H1 (cell line): Measurements from ENCODE around the gene INPP5A. TPM values are rescaled to one million over a fixed set of nuclear protein-coding genes. Genes with fewer than 3 reads are reported as not detected.

Source experiments
- CTCF ChIA-PET: fragments of 300-600 bp; sonication (Branson Sonifier 250); formaldehyde crosslinking; loops from one replicate; lab custom pipeline; 2021; ENCODE audit not compliant: partially characterized antibody; lab: Charles Lee
- POLR2A ChIA-PET: fragments of 300-600 bp; sonication (Branson Sonifier 250); formaldehyde crosslinking; loops from one replicate; lab custom pipeline; 2021; ENCODE audit warnings: inconsistent platforms; ENCODE audit not compliant: partially characterized antibody; lab: Charles Lee
- DNase-seq, 2 experiments: peaks; one replicate each; pipeline versions ENCODE4 v3.0.0 to v3.0.0-alpha.2; 2010 to 2022; ENCODE audit warnings: low spot score in 2 of 2, low read depth in 1 of 2, mixed read lengths in 1 of 2
- FAIRE-seq: peaks from 2 replicates; lab custom pipeline; 2011; peaks lifted over from hg19 to GRCh38; lab: Jason Lieb, UNC
- H2AFZ ChIP-seq: 2 replicates; pipeline ENCODE4 v1.8.1; 2012; ENCODE audit warnings: low read length, inconsistent platforms
- H2AK5ac ChIP-seq: 2 replicates; pipeline ENCODE4 v1.6.1; 2013; ENCODE audit warnings: low read depth, low read length
- H2BK120ac ChIP-seq: replicated peaks from 2 replicates; pipeline ENCODE3; 2013; ENCODE audit warnings: low read depth, low read length, inconsistent platforms
- H2BK12ac ChIP-seq: 2 replicates; pipeline ENCODE4 v1.6.1; 2013; ENCODE audit warnings: low read depth, low read length
- H2BK15ac ChIP-seq: 2 replicates; pipeline ENCODE4 v1.6.1; 2013; ENCODE audit warnings: low read length
- H2BK20ac ChIP-seq: 2 replicates; pipeline ENCODE4 v1.6.1; 2013; ENCODE audit warnings: low read length
- H2BK5ac ChIP-seq: 2 replicates; pipeline ENCODE4 v1.6.1; 2013; ENCODE audit warnings: low read depth, low read length
- H3K14ac ChIP-seq: 2 replicates; pipeline ENCODE4 v1.6.1; 2013; ENCODE audit warnings: inconsistent platforms; ENCODE audit not compliant: insufficient read length
- H3K18ac ChIP-seq: 2 replicates; pipeline ENCODE4 v1.6.1; 2013; ENCODE audit warnings: low read length; ENCODE audit errors: extremely low read depth
- H3K23ac ChIP-seq: 2 replicates; pipeline ENCODE4 v1.6.1; 2013; ENCODE audit warnings: inconsistent platforms; ENCODE audit not compliant: insufficient read length
- H3K23me2 ChIP-seq: 2 replicates; pipeline ENCODE4 v1.6.1; 2013; ENCODE audit warnings: low read depth, low read length
- H3K27ac ChIP-seq: 2 replicates; pipeline ENCODE4 v1.6.1; 2011; ENCODE audit warnings: low read depth, low read length, inconsistent platforms
- H3K27me3 ChIP-seq, 4 experiments: replicated peaks in 1 of 4; 1 replicate in 1 of 4; 2 replicates in 3 of 4; pipeline versions ENCODE4 v1.6.1 to v1.8.1; 2011 to 2013; ENCODE audit warnings: low read length in 3 of 4, mild to moderate bottlenecking in 3 of 4, inconsistent platforms in 2 of 4, mixed read lengths in 2 of 4, moderate library complexity in 1 of 4; ENCODE audit not compliant: control insufficient read depth in 3 of 4, insufficient read depth in 3 of 4; ENCODE audit errors: extremely low read depth in 1 of 4
- H3K36me3 ChIP-seq, 4 experiments: 2 replicates each; pipeline versions ENCODE4 v1.6.1 to v1.8.1; 2011 to 2013; ENCODE audit warnings: mild to moderate bottlenecking in 4 of 4, low read length in 3 of 4, moderate library complexity in 2 of 4, control low read depth in 1 of 4, inconsistent platforms in 1 of 4; ENCODE audit not compliant: insufficient read depth in 4 of 4, control insufficient read depth in 2 of 4
- H3K4ac ChIP-seq: replicated peaks from 2 replicates; pipeline ENCODE3; 2013; ENCODE audit warnings: low read length, low read depth, mixed read lengths, inconsistent platforms; ENCODE audit not compliant: insufficient read length
- H3K4me1 ChIP-seq, 4 experiments: replicated peaks in 1 of 4; 1 replicate in 1 of 4; 2 replicates in 3 of 4; pipeline versions ENCODE4 v1.6.1 to v1.8.1; 2011 to 2013; ENCODE audit warnings: low read length in 3 of 4, inconsistent platforms in 2 of 4, mixed read lengths in 1 of 4; ENCODE audit not compliant: insufficient read depth in 4 of 4, control insufficient read depth in 3 of 4
- H3K4me2 ChIP-seq, 2 experiments: 2 replicates each; pipeline versions ENCODE4 v1.6.1 to v1.8.1; 2011 to 2013; ENCODE audit warnings: low read depth in 2 of 2, low read length in 2 of 2, control low read depth in 1 of 2, inconsistent platforms in 1 of 2, mild to moderate bottlenecking in 1 of 2; ENCODE audit not compliant: insufficient read depth in 1 of 2
- H3K4me3 ChIP-seq, 4 experiments: fragments of 200-600, 300-600 bp in 1 of 4; sonication (generic), shearing (Covaris generic), sonication (Bioruptor Twin) in 1 of 4; 2 replicates each; pipeline versions ENCODE4 v1.5.1 to v1.8.1; 2011 to 2016; ENCODE audit warnings: low read length in 4 of 4, low read depth in 3 of 4, control low read depth in 2 of 4, inconsistent platforms in 2 of 4, mild to moderate bottlenecking in 2 of 4, mixed read lengths in 1 of 4, moderate library complexity in 1 of 4; ENCODE audit not compliant: insufficient read depth in 2 of 4; ENCODE audit errors: extremely low read depth in 1 of 4
- H3K56ac ChIP-seq: replicated peaks from 2 replicates; pipeline ENCODE3; 2013; ENCODE audit warnings: low read depth, mild to moderate bottlenecking, mixed read lengths, low read length, inconsistent platforms; ENCODE audit not compliant: insufficient read length
- H3K79me1 ChIP-seq: 2 replicates; pipeline ENCODE4 v1.6.1; 2013; ENCODE audit warnings: low read depth, low read length, control low read depth
- H3K79me2 ChIP-seq, 2 experiments: 2 replicates each; pipeline versions ENCODE4 v1.6.1 to v1.8.1; 2012 to 2013; ENCODE audit warnings: low read length in 2 of 2, mild to moderate bottlenecking in 2 of 2, inconsistent platforms in 1 of 2; ENCODE audit not compliant: insufficient read depth in 2 of 2, control insufficient read depth in 1 of 2
- H3K9ac ChIP-seq, 4 experiments: replicated peaks in 1 of 4; 1 replicate in 1 of 4; 2 replicates in 3 of 4; pipeline versions ENCODE4 v1.6.1 to v1.8.1; 2011 to 2013; ENCODE audit warnings: low read depth in 3 of 4, low read length in 3 of 4, control low read depth in 2 of 4, mild to moderate bottlenecking in 2 of 4, moderate library complexity in 2 of 4, inconsistent platforms in 1 of 4; ENCODE audit errors: extremely low read depth in 1 of 4
- H3K9me3 ChIP-seq, 2 experiments: 2 replicates each; pipeline versions ENCODE4 v1.6.1 to v1.8.1; 2012 to 2013; ENCODE audit warnings: mild to moderate bottlenecking in 2 of 2, moderate library complexity in 2 of 2, control low read depth in 1 of 2, inconsistent platforms in 1 of 2, low read depth in 1 of 2, low read length in 1 of 2, mixed read lengths in 1 of 2; ENCODE audit not compliant: insufficient read depth in 2 of 2
- H4K20me1 ChIP-seq, 2 experiments: replicated peaks in 1 of 2; 2 replicates each; pipeline versions ENCODE3 to v1.8.1; 2011 to 2013; ENCODE audit warnings: inconsistent platforms in 2 of 2, low read length in 2 of 2, mild to moderate bottlenecking in 1 of 2; ENCODE audit not compliant: insufficient read depth in 2 of 2, control insufficient read depth in 1 of 2
- H4K5ac ChIP-seq: 2 replicates; pipeline ENCODE4 v1.6.1; 2013; ENCODE audit warnings: low read length, low read depth, mixed read lengths, inconsistent platforms; ENCODE audit not compliant: insufficient read length
- H4K8ac ChIP-seq: 2 replicates; pipeline ENCODE4 v1.8.0; 2013; ENCODE audit warnings: mild to moderate bottlenecking, moderate library complexity, low read length, inconsistent platforms; ENCODE audit not compliant: insufficient read depth; ENCODE audit errors: extremely low read depth
- H4K91ac ChIP-seq: replicated peaks from 2 replicates; pipeline ENCODE3; 2013; ENCODE audit warnings: low read length, mixed read lengths, inconsistent platforms; ENCODE audit not compliant: insufficient read length
- E2F6 ChIP-seq: IDR thresholded peaks from 2 replicates; pipeline ENCODE4 v1.6.1; 2012; ENCODE audit warnings: inconsistent platforms
- EP300 ChIP-seq, 2 experiments: IDR thresholded peaks; 1 replicate in 1 of 2; 2 replicates in 1 of 2; pipeline ENCODE4 v1.6.1; 2011 to 2012; ENCODE audit warnings: low read depth in 2 of 2, low read length in 2 of 2, mild to moderate bottlenecking in 2 of 2, borderline replicate concordance in 1 of 2, inconsistent platforms in 1 of 2, moderate library complexity in 1 of 2
- GTF2F1 ChIP-seq: IDR thresholded peaks from 2 replicates; pipeline ENCODE4 v1.6.1; 2012; ENCODE audit warnings: low read depth, low read length, improper control_type of control experiment, borderline replicate concordance
- KDM4A ChIP-seq: IDR thresholded peaks from one replicate; pipeline ENCODE4 v1.7.1; 2012; ENCODE audit warnings: low read depth, mild to moderate bottlenecking, moderate library complexity, low read length, inconsistent platforms; ENCODE audit not compliant: severe bottlenecking
- KDM5A ChIP-seq: fragments of 200-600 bp; IDR thresholded peaks from 2 replicates; pipeline ENCODE4 v1.7.1; 2012; ENCODE audit warnings: mild to moderate bottlenecking, low read length, inconsistent platforms, mixed read lengths
- NANOG ChIP-seq: IDR thresholded peaks from 2 replicates; pipeline ENCODE4 v1.6.1; 2011; ENCODE audit warnings: low read length, low read depth, mild to moderate bottlenecking, inconsistent platforms; ENCODE audit not compliant: insufficient read depth, poor library complexity, severe bottlenecking
- POU5F1 ChIP-seq: IDR thresholded peaks from 2 replicates; pipeline ENCODE4 v1.6.1; 2011; ENCODE audit warnings: low read depth, mild to moderate bottlenecking, low read length, moderate library complexity
- RAD21 ChIP-seq, 2 experiments: IDR thresholded peaks in 1 of 2; conservative IDR thresholded peaks in 1 of 2; 2 replicates each; pipeline ENCODE4 v1.6.1; 2011; ENCODE audit warnings: low read depth in 2 of 2, low read length in 2 of 2, improper control_type of control experiment in 1 of 2, inconsistent platforms in 1 of 2, mild to moderate bottlenecking in 1 of 2, moderate library complexity in 1 of 2
- SIRT6 ChIP-seq: IDR thresholded peaks from one replicate; pipeline ENCODE4 v1.7.1; 2012; ENCODE audit warnings: low read length, inconsistent platforms
- SP1 ChIP-seq: IDR thresholded peaks from 2 replicates; pipeline ENCODE4 v1.6.1; 2011; ENCODE audit warnings: low read depth, low read length
- TBP ChIP-seq: IDR thresholded peaks from 2 replicates; pipeline ENCODE4 v1.6.1; 2011; ENCODE audit warnings: low read depth, low read length, improper control_type of control experiment
- TCF12 ChIP-seq: IDR thresholded peaks from 2 replicates; pipeline ENCODE4 v1.6.1; 2011; ENCODE audit warnings: low read depth, mild to moderate bottlenecking, low read length
- WGBS, 2 experiments: shearing (Covaris generic) in 1 of 2; methylation state at CpG; one replicate each; pipeline versions ENCODE4 v1.1.6 to v1.1.7; 2013 to 2015; ENCODE audit warnings: low lambda C conversion rate in 2 of 2, mixed read lengths in 2 of 2, inconsistent platforms in 1 of 2, low coverage in 1 of 2, missing lambda C conversion rate in 1 of 2; ENCODE audit not compliant: insufficient replicate concordance in 2 of 2, insufficient coverage in 1 of 2, insufficient read length in 1 of 2; ENCODE audit errors: extremely low coverage in 1 of 2, missing lambda C conversion rate in 1 of 2; 5-methylcytosine and 5-hydroxymethylcytosine counted together
- polyA plus RNA-seq, 7 experiments: library from polyadenylated mRNA; depleted of rRNA in 3 of 7; stranded (reverse) in 5 of 7; unstranded in 2 of 7; fragments of >200 nt in 5 of 7; fragments of 200-250 nt in 2 of 7; gene quantifications; 1 replicate in 5 of 7; 2 replicates in 1 of 7; 4 replicates in 1 of 7; pipeline versions ENCODE4 v1.2.1 to v1.2.3, GENCODE V29; 2011 to 2013; ENCODE audit warnings: missing spikeins in 2 of 7, mixed read lengths in 2 of 7
- total RNA-seq: library from RNA; stranded (reverse); fragmentation: NEBNext Ultra II Directional; extraction: Animal tissue kit (Norgen Biotek cat#: 25700); gene quantifications from 2 replicates; pipeline ENCODE4 v1.2.1, GENCODE V29; 2021

The INPP5A gene
- total and polyA plus RNA-seq, 2 of the 8 experiments (the other 6 are each of a cell fraction or from before 2014, with no cell fraction given): 19.7 to 27.5 TPM

GRCh38 chr10:132512693-132513345, 24.8 kb upstream of the INPP5A start:
- no peaks in the 10 kb centered on the region for H3K9me3 ChIP-seq
- H2AK5ac ChIP-seq: no peak overlapping the region
- H3K18ac ChIP-seq: no peak overlapping the region
- no peak overlapping the region for H4K8ac ChIP-seq
- no peak overlapping the region for H2BK12ac ChIP-seq
- no peak overlapping the region for H4K5ac ChIP-seq
- no peak overlapping the region for H3K14ac ChIP-seq
- no peaks in the 10 kb centered on the region; a peak in 1 of 4 replicates for H3K79me2 ChIP-seq
- no peak overlapping the region for H2AFZ ChIP-seq
- H3K36me3 ChIP-seq: no peaks in the 10 kb centered on the region
- POLR2A ChIA-PET: interaction anchor here (0.7 to 1.8 kb wide), 2 partner anchors 9 to 37 kb away, joined by 5 to 6 read pairs; no protein-coding TSS in a partner anchor
- 87% methylated on average over 9 of the region's 9 CpGs; no CpG with 5 or more reads in 1 of the 2 experiments for WGBS, 2 experiments
- FAIRE-seq (no peak), DNase-seq (no peak)
- no peak overlapping the region for H3K4ac ChIP-seq
- H2BK120ac ChIP-seq: no peak overlapping the region
- peaks cover 9 to 21% (median 16%) of the 10 kb centered on the region in 4 experiments for H3K4me1 ChIP-seq
- H2BK20ac ChIP-seq: no peak overlapping the region
- peaks cover 17% of the 10 kb centered on the region; the same call in 1 of the 2 replicates for H3K23me2 ChIP-seq
- peaks cover 0 to 3% (median 2%) of the 10 kb centered on the region in 4 experiments; a peak in 4 of 7 replicates for H3K27me3 ChIP-seq
- H4K20me1 ChIP-seq: peaks cover 0 to 11% of the 10 kb centered on the region in 2 experiments
- no peak overlapping the region for H3K56ac ChIP-seq
- H2BK5ac ChIP-seq: no peak overlapping the region
- no peak overlapping the region for H3K23ac ChIP-seq
- no peak overlapping the region for H3K4me3 ChIP-seq
- no peak overlapping the region for H3K27ac ChIP-seq
- no peak overlapping the region for H3K4me2 ChIP-seq
- CTCF ChIA-PET: interaction anchor here (0.6 to 1.2 kb wide), 5 partner anchors 10 to 66 kb away, joined by 3 to 5 read pairs (median 3); no protein-coding TSS in a partner anchor
- no peak overlapping the region for H2BK15ac ChIP-seq
- H3K9ac ChIP-seq: no peak overlapping the region
- no peak overlapping the region for H4K91ac ChIP-seq
- H3K79me1 ChIP-seq: no peaks in the 10 kb centered on the region
- TF ChIP-seq EP300 (IDR thresholded peaks at IDR 0.05; ENCODE audit: borderline replicate concordance in 1 of 2, low read depth in 2 of 2, low read length in 2 of 2) (no peak), SIRT6 (no peak), TCF12 (no peak), KDM5A (no peak), KDM4A (no peak), GTF2F1 (no peak), NANOG (no peak), SP1 (no peak), RAD21 (IDR thresholded peaks at IDR 0.05 in 1 of 2, conservative IDR thresholded peaks at IDR 0.05 in 1 of 2; ENCODE audit: low read depth in 2 of 2, low read length in 2 of 2) (no peak), E2F6 (no peak), POU5F1 (no peak), TBP (no peak)
